ENCODE measurements around the gene ATP13A1. TPM values are rescaled to one million over a fixed set of nuclear protein-coding genes. Genes with fewer than 3 reads are reported as not detected.

ATP13A1 gene
- total RNA-seq, 4 donors from 2014 or later, result 90.5 to 196 (median 171) TPM

GRCh38 chr19:19653597-19654147, 9.8 kb downstream of the ATP13A1 start:
- TF ChIP-seq POLR2AphosphoS5 (IDR thresholded peaks at IDR 0.05), result no peak
- no peak for TF ChIP-seq EP300 (IDR thresholded peaks at IDR 0.05)
- no peak for TF ChIP-seq CTCF (IDR thresholded peaks at IDR 0.05)
- TF ChIP-seq POLR2A (IDR thresholded peaks at IDR 0.05), result no peak
- H3K4me3 ChIP-seq, result no peak overlapping the region
- peaks cover 97% of the 10 kb centered on the region for H3K36me3 ChIP-seq
- H3K4me1 ChIP-seq, result no peaks in the 10 kb centered on the region
- 93% methylated on average over 19 of the region's 23 CpGs for WGBS
- no peaks in the 10 kb centered on the region for H3K27me3 ChIP-seq
- H3K27ac ChIP-seq, result no peak overlapping the region
- H3K9me3 ChIP-seq, result no peaks in the 10 kb centered on the region
- DNase-seq (ENCODE audit: low spot score in 2 of 2), result peak in 1 of 2 donors; percentile 54

- peaks cover 92% of the 10 kb centered on the region for H3K36me3 ChIP-seq
- H3K27me3 ChIP-seq, result no peaks in the 10 kb centered on the region
- DNase-seq (ENCODE audit: low spot score in 2 of 2), result peak in 1 of 2 donors; percentile 60
- no peaks in the 10 kb centered on the region for H3K9me3 ChIP-seq
- TF ChIP-seq POLR2AphosphoS5 (IDR thresholded peaks at IDR 0.05) (no peak), EP300 (IDR thresholded peaks at IDR 0.05) (no peak), CTCF (IDR thresholded peaks at IDR 0.05) (no peak), POLR2A (IDR thresholded peaks at IDR 0.05) (no peak)
- H3K27ac ChIP-seq, result no peak overlapping the region
- 90% methylated on average over 21 of the region's 24 CpGs for WGBS
- no peak overlapping the region for H3K4me3 ChIP-seq
- no peaks in the 10 kb centered on the region for H3K4me1 ChIP-seq
Observed at GRCh38 chr19:19652482-19653295, 10.8 kb downstream of the ATP13A1 start.

- no peak for DNase-seq (ENCODE audit: low spot score in 2 of 2)
- H3K9me3 ChIP-seq, result no peaks in the 10 kb centered on the region
- peaks cover 92% of the 10 kb centered on the region for H3K36me3 ChIP-seq
- H3K4me1 ChIP-seq, result no peaks in the 10 kb centered on the region
- TF ChIP-seq CTCF (IDR thresholded peaks at IDR 0.05), result no peak
- TF ChIP-seq POLR2AphosphoS5 (IDR thresholded peaks at IDR 0.05), result no peak
- TF ChIP-seq POLR2A (IDR thresholded peaks at IDR 0.05), result no peak
- no peak for TF ChIP-seq EP300 (IDR thresholded peaks at IDR 0.05)
- H3K27me3 ChIP-seq, result no peaks in the 10 kb centered on the region
- no peak overlapping the region for H3K27ac ChIP-seq
- 74% methylated on average over 9 of the region's 13 CpGs for WGBS
- no peak overlapping the region for H3K4me3 ChIP-seq
Observed at GRCh38 chr19:19651076-19651475, 12.4 kb downstream of the ATP13A1 start.

GRCh38 chr19:19650331-19650730, 13.1 kb downstream of the ATP13A1 start:
- 98% methylated on average over 9 of the region's 9 CpGs for WGBS
- no peak overlapping the region for H3K27ac ChIP-seq
- DNase-seq (ENCODE audit: low spot score in 2 of 2), result no peak
- H3K4me1 ChIP-seq, result no peaks in the 10 kb centered on the region
- peaks cover 92% of the 10 kb centered on the region for H3K36me3 ChIP-seq
- H3K27me3 ChIP-seq, result no peaks in the 10 kb centered on the region
- no peaks in the 10 kb centered on the region for H3K9me3 ChIP-seq
- no peak for TF ChIP-seq CTCF (IDR thresholded peaks at IDR 0.05)
- TF ChIP-seq POLR2A (IDR thresholded peaks at IDR 0.05), result no peak
- no peak overlapping the region for H3K4me3 ChIP-seq

GRCh38 chr19:19649580-19649995, 13.9 kb downstream of the ATP13A1 start:
- WGBS, result 96% methylated on average over 15 of the region's 22 CpGs
- H3K4me3 ChIP-seq, result no peak overlapping the region
- no peaks in the 10 kb centered on the region for H3K27me3 ChIP-seq
- no peaks in the 10 kb centered on the region for H3K9me3 ChIP-seq
- H3K36me3 ChIP-seq, result peaks cover 90% of the 10 kb centered on the region
- no peaks in the 10 kb centered on the region for H3K4me1 ChIP-seq
- TF ChIP-seq POLR2A (IDR thresholded peaks at IDR 0.05), result no peak
- TF ChIP-seq CTCF (IDR thresholded peaks at IDR 0.05), result no peak
- no peak for TF ChIP-seq EP300 (IDR thresholded peaks at IDR 0.05)
- no peak for TF ChIP-seq POLR2AphosphoS5 (IDR thresholded peaks at IDR 0.05)
- H3K27ac ChIP-seq, result no peak overlapping the region
- DNase-seq (ENCODE audit: low spot score in 2 of 2), result peak in 1 of 2 donors; percentile 52
